ENCODE measurements around the gene IFT20. TPM values are rescaled to one million over a fixed set of nuclear protein-coding genes. Genes with fewer than 3 reads are reported as not detected.

Gene IFT20
- total and polyA plus RNA-seq, 2 of the 13 experiments (the other 11 are each of a cell fraction or from before 2014, with no cell fraction given) = 28.0 to 37.8 TPM

DNA sequence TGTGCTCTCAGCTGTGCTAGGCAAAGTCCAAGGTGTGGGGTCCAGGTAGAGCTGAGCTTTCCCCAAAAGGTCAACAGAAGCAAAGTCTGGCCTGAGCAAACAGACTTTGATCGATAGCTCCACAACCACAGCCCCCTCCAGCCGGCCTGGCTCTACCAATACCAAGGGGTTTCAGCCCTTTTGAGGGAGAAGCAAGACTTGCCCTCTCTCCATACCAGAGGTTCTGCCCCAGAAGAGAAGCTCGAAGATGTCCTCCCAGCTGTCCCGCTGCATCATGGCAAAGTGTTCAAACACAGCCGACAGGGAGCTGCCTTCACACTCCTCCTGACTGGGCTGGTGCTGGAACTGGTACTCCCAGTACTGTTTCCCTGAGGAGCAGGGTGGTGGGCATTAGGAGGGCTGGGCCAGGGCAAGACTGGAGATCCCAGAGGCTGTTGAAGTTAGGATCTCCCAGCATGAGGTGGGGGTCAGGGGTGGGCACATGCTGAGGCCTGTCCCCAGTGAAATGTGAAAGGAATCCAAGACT lies 33.1 kb upstream of the IFT20 start (continued):
- TF ChIP-seq FLYWCH1 (CRISPR knock-in tag; IDR thresholded peaks at IDR 0.05) (no peak), SMAD1 (CRISPR knock-in tag; IDR thresholded peaks at IDR 0.05; ENCODE audit: borderline replicate concordance, low read depth) (no peak), SRF (IDR thresholded peaks at IDR 0.05; ENCODE audit: low read depth, low read length) (peak; percentile 73), ESRRA (CRISPR knock-in tag; IDR thresholded peaks at IDR 0.05; ENCODE audit: low read depth) (peak; percentile 95), TBL1XR1 (IDR thresholded peaks at IDR 0.05; ENCODE audit: borderline replicate concordance, low read length, partially characterized antibody) (peak; percentile 47), TARDBP (CRISPR knock-in tag; IDR thresholded peaks at IDR 0.05) (peak; percentile 91)
- TF ChIP-seq, protein P1, sequence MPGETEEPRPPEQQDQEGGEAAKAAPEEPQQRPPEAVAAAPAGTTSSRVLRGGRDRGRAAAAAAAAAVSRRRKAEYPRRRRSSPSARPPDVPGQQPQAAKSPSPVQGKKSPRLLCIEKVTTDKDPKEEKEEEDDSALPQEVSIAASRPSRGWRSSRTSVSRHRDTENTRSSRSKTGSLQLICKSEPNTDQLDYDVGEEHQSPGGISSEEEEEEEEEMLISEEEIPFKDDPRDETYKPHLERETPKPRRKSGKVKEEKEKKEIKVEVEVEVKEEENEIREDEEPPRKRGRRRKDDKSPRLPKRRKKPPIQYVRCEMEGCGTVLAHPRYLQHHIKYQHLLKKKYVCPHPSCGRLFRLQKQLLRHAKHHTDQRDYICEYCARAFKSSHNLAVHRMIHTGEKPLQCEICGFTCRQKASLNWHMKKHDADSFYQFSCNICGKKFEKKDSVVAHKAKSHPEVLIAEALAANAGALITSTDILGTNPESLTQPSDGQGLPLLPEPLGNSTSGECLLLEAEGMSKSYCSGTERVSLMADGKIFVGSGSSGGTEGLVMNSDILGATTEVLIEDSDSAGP (CRISPR knock-in tag; IDR thresholded peaks at IDR 0.05; ENCODE audit: borderline replicate concordance) = peak; percentile 79
- TF ChIP-seq, protein P2, sequence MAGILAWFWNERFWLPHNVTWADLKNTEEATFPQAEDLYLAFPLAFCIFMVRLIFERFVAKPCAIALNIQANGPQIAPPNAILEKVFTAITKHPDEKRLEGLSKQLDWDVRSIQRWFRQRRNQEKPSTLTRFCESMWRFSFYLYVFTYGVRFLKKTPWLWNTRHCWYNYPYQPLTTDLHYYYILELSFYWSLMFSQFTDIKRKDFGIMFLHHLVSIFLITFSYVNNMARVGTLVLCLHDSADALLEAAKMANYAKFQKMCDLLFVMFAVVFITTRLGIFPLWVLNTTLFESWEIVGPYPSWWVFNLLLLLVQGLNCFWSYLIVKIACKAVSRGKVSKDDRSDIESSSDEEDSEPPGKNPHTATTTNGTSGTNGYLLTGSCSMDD (CRISPR knock-in tag; IDR thresholded peaks at IDR 0.05) = no peak
- TF ChIP-seq, protein P3, sequence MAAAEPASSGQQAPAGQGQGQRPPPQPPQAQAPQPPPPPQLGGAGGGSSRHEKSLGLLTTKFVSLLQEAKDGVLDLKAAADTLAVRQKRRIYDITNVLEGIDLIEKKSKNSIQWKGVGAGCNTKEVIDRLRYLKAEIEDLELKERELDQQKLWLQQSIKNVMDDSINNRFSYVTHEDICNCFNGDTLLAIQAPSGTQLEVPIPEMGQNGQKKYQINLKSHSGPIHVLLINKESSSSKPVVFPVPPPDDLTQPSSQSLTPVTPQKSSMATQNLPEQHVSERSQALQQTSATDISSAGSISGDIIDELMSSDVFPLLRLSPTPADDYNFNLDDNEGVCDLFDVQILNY (CRISPR knock-in tag; conservative IDR thresholded peaks at IDR 0.05) = no peak
- TF ChIP-seq, protein P4, sequence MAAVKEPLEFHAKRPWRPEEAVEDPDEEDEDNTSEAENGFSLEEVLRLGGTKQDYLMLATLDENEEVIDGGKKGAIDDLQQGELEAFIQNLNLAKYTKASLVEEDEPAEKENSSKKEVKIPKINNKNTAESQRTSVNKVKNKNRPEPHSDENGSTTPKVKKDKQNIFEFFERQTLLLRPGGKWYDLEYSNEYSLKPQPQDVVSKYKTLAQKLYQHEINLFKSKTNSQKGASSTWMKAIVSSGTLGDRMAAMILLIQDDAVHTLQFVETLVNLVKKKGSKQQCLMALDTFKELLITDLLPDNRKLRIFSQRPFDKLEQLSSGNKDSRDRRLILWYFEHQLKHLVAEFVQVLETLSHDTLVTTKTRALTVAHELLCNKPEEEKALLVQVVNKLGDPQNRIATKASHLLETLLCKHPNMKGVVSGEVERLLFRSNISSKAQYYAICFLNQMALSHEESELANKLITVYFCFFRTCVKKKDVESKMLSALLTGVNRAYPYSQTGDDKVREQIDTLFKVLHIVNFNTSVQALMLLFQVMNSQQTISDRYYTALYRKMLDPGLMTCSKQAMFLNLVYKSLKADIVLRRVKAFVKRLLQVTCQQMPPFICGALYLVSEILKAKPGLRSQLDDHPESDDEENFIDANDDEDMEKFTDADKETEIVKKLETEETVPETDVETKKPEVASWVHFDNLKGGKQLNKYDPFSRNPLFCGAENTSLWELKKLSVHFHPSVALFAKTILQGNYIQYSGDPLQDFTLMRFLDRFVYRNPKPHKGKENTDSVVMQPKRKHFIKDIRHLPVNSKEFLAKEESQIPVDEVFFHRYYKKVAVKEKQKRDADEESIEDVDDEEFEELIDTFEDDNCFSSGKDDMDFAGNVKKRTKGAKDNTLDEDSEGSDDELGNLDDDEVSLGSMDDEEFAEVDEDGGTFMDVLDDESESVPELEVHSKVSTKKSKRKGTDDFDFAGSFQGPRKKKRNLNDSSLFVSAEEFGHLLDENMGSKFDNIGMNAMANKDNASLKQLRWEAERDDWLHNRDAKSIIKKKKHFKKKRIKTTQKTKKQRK (IDR thresholded peaks at IDR 0.05; ENCODE audit: low read length) = no peak
- TF ChIP-seq, protein P5, sequence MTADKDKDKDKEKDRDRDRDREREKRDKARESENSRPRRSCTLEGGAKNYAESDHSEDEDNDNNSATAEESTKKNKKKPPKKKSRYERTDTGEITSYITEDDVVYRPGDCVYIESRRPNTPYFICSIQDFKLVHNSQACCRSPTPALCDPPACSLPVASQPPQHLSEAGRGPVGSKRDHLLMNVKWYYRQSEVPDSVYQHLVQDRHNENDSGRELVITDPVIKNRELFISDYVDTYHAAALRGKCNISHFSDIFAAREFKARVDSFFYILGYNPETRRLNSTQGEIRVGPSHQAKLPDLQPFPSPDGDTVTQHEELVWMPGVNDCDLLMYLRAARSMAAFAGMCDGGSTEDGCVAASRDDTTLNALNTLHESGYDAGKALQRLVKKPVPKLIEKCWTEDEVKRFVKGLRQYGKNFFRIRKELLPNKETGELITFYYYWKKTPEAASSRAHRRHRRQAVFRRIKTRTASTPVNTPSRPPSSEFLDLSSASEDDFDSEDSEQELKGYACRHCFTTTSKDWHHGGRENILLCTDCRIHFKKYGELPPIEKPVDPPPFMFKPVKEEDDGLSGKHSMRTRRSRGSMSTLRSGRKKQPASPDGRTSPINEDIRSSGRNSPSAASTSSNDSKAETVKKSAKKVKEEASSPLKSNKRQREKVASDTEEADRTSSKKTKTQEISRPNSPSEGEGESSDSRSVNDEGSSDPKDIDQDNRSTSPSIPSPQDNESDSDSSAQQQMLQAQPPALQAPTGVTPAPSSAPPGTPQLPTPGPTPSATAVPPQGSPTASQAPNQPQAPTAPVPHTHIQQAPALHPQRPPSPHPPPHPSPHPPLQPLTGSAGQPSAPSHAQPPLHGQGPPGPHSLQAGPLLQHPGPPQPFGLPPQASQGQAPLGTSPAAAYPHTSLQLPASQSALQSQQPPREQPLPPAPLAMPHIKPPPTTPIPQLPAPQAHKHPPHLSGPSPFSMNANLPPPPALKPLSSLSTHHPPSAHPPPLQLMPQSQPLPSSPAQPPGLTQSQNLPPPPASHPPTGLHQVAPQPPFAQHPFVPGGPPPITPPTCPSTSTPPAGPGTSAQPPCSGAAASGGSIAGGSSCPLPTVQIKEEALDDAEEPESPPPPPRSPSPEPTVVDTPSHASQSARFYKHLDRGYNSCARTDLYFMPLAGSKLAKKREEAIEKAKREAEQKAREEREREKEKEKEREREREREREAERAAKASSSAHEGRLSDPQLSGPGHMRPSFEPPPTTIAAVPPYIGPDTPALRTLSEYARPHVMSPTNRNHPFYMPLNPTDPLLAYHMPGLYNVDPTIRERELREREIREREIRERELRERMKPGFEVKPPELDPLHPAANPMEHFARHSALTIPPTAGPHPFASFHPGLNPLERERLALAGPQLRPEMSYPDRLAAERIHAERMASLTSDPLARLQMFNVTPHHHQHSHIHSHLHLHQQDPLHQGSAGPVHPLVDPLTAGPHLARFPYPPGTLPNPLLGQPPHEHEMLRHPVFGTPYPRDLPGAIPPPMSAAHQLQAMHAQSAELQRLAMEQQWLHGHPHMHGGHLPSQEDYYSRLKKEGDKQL (CRISPR knock-in tag; IDR thresholded peaks at IDR 0.05; ENCODE audit: low read depth) = peak; percentile 76

Data from HepG2 (cell line).